ENCODE data around the gene DSC3.

GRCh38 chr18:31042084-31042405 is 497 bp downstream of the DSC3 start:
- TF ChIP-seq LEF1 (IDR thresholded peaks at IDR 0.05; ENCODE audit: borderline replicate concordance) (no peak), SUZ12 (IDR thresholded peaks at IDR 0.05) (no peak), BHLHE40 (IDR thresholded peaks at IDR 0.05; ENCODE audit: borderline replicate concordance) (no peak), NFRKB (IDR thresholded peaks at IDR 0.05) (no peak), FOXM1 (IDR thresholded peaks at IDR 0.05; ENCODE audit: borderline replicate concordance) (no peak), ARNT (IDR thresholded peaks at IDR 0.05) (no peak)
